HUES48 (cell line): ENCODE results near the gene PHKB.
"Not testable (repeated sequence)": the region's sequence is repeated elsewhere in the genome, so short reads cannot be mapped to it uniquely, and the experiment has no call there.

Experiments
- H3K27ac ChIP-seq: one replicate; pipeline ENCODE4 v1.7.0; 2013; ENCODE audit warnings: low read depth, low read length, inconsistent platforms
- H3K27me3 ChIP-seq: 2 replicates; pipeline ENCODE4 v1.6.1; 2013; ENCODE audit warnings: mild to moderate bottlenecking, low read length; ENCODE audit not compliant: control insufficient read depth, insufficient read depth
- H3K36me3 ChIP-seq: 2 replicates; pipeline ENCODE4 v1.6.1; 2013; ENCODE audit warnings: low read length; ENCODE audit not compliant: control insufficient read depth, insufficient read depth
- H3K4me1 ChIP-seq: 2 replicates; pipeline ENCODE4 v1.6.1; 2013; ENCODE audit warnings: mild to moderate bottlenecking, low read length; ENCODE audit not compliant: control insufficient read depth, insufficient read depth
- H3K4me3 ChIP-seq: 2 replicates; pipeline ENCODE4 v1.5.1; 2013; ENCODE audit warnings: mild to moderate bottlenecking, low read depth, low read length
- H3K9ac ChIP-seq: 2 replicates; pipeline ENCODE4 v1.6.1; 2013; ENCODE audit warnings: mild to moderate bottlenecking, low read depth, low read length, moderate library complexity
- H3K9me3 ChIP-seq: 2 replicates; pipeline ENCODE4 v1.6.1; 2013; ENCODE audit warnings: low read length; ENCODE audit not compliant: control insufficient read depth, insufficient read depth

The PHKB gene

GRCh38 chr16:47470211-47470610, 9.1 kb downstream of the PHKB start:
- Histone ChIP-seq H3K9me3 (no peaks in the 10 kb centered on the region), H3K36me3 (no peaks in the 10 kb centered on the region), H3K9ac (no peak overlapping the region), H3K4me3 (no peak overlapping the region), H3K4me1 (peaks cover 7% of the 10 kb centered on the region), H3K27ac (no peak overlapping the region), H3K27me3 (no peaks in the 10 kb centered on the region)

- H3K27ac ChIP-seq = no peak overlapping the region
- H3K36me3 ChIP-seq = no peaks in the 10 kb centered on the region
- no peaks in the 10 kb centered on the region for H3K27me3 ChIP-seq
- H3K4me1 ChIP-seq = peaks cover 7% of the 10 kb centered on the region
- no peak overlapping the region for H3K4me3 ChIP-seq
- no peaks in the 10 kb centered on the region for H3K9me3 ChIP-seq
- H3K9ac ChIP-seq = no peak overlapping the region
Observed at GRCh38 chr16:47470810-47471209, 9.7 kb downstream of the PHKB start.

GRCh38 chr16:47473004-47473403, 11.9 kb downstream of the PHKB start:
- not testable (repeated sequence) for H3K27ac ChIP-seq, H3K9me3 ChIP-seq, H3K4me3 ChIP-seq, H3K27me3 ChIP-seq, H3K9ac ChIP-seq, H3K36me3 ChIP-seq, H3K4me1 ChIP-seq

GRCh38 chr16:47473792-47474191, 12.7 kb downstream of the PHKB start:
- no peak overlapping the region for H3K4me3 ChIP-seq
- no peaks in the 10 kb centered on the region for H3K9me3 ChIP-seq
- no peaks in the 10 kb centered on the region for H3K27me3 ChIP-seq
- H3K4me1 ChIP-seq = no peaks in the 10 kb centered on the region
- H3K27ac ChIP-seq = no peak overlapping the region
- H3K36me3 ChIP-seq = no peaks in the 10 kb centered on the region
- no peak overlapping the region for H3K9ac ChIP-seq

GRCh38 chr16:47475786-47476185, 14.7 kb downstream of the PHKB start:
- Histone ChIP-seq H3K9me3 (no peaks in the 10 kb centered on the region), H3K4me3 (no peak overlapping the region), H3K9ac (no peak overlapping the region), H3K27ac (no peak overlapping the region), H3K27me3 (no peaks in the 10 kb centered on the region), H3K36me3 (no peaks in the 10 kb centered on the region), H3K4me1 (no peaks in the 10 kb centered on the region)

GRCh38 chr16:47476654-47477345, 15.7 kb downstream of the PHKB start:
- H3K4me1 ChIP-seq = no peaks in the 10 kb centered on the region
- no peak overlapping the region for H3K4me3 ChIP-seq
- H3K9ac ChIP-seq = no peak overlapping the region
- H3K27ac ChIP-seq = no peak overlapping the region
- H3K9me3 ChIP-seq = no peaks in the 10 kb centered on the region
- no peaks in the 10 kb centered on the region for H3K27me3 ChIP-seq
- H3K36me3 ChIP-seq = no peaks in the 10 kb centered on the region

- H3K9me3 ChIP-seq = no peaks in the 10 kb centered on the region
- H3K4me3 ChIP-seq = no peak overlapping the region
- H3K4me1 ChIP-seq = no peaks in the 10 kb centered on the region
- H3K36me3 ChIP-seq = no peaks in the 10 kb centered on the region
- no peaks in the 10 kb centered on the region for H3K27me3 ChIP-seq
- no peak overlapping the region for H3K9ac ChIP-seq
- no peak overlapping the region for H3K27ac ChIP-seq
Observed at GRCh38 chr16:47477679-47478078, 16.5 kb downstream of the PHKB start.

GRCh38 chr16:47480410-47480809, 19.3 kb downstream of the PHKB start:
- Histone ChIP-seq H3K4me3 (no peak overlapping the region), H3K9ac (no peak overlapping the region), H3K36me3 (no peaks in the 10 kb centered on the region), H3K4me1 (no peaks in the 10 kb centered on the region), H3K27ac (no peak overlapping the region), H3K9me3 (no peaks in the 10 kb centered on the region), H3K27me3 (no peaks in the 10 kb centered on the region)

GRCh38 chr16:47481698-47482374, 20.7 kb downstream of the PHKB start:
- H3K4me3 ChIP-seq = no peak overlapping the region
- H3K4me1 ChIP-seq = no peaks in the 10 kb centered on the region

GRCh38 chr16:47483616-47484015, 22.5 kb downstream of the PHKB start:
- Histone ChIP-seq H3K36me3 (no peaks in the 10 kb centered on the region), H3K9ac (no peak overlapping the region), H3K9me3 (no peaks in the 10 kb centered on the region), H3K27ac (no peak overlapping the region), H3K4me3 (no peak overlapping the region), H3K27me3 (no peaks in the 10 kb centered on the region), H3K4me1 (no peaks in the 10 kb centered on the region)

More at GRCh38 chr16:47481698-47482374, 20.7 kb downstream of the PHKB start:
- H3K36me3 ChIP-seq = no peaks in the 10 kb centered on the region
- no peaks in the 10 kb centered on the region for H3K9me3 ChIP-seq
- H3K27ac ChIP-seq = no peak overlapping the region
- H3K9ac ChIP-seq = no peak overlapping the region
- H3K27me3 ChIP-seq = no peaks in the 10 kb centered on the region

- H3K4me3 ChIP-seq = no peak overlapping the region
- no peak overlapping the region for H3K9ac ChIP-seq
- H3K27me3 ChIP-seq = no peaks in the 10 kb centered on the region
- no peaks in the 10 kb centered on the region for H3K36me3 ChIP-seq
- H3K27ac ChIP-seq = no peak overlapping the region
- H3K4me1 ChIP-seq = peaks cover 5% of the 10 kb centered on the region
- H3K9me3 ChIP-seq = peaks cover 14% of the 10 kb centered on the region
Observed at GRCh38 chr16:47486856-47487255, 25.7 kb downstream of the PHKB start.
